ENCODE measurements around the gene ST8SIA4. TPM values are rescaled to one million over a fixed set of nuclear protein-coding genes. Genes with fewer than 3 reads are reported as not detected.

Gene ST8SIA4
- polyA plus RNA-seq, 3 donors = 12.4 to 36.4 (median 30.7) TPM

DNA sequence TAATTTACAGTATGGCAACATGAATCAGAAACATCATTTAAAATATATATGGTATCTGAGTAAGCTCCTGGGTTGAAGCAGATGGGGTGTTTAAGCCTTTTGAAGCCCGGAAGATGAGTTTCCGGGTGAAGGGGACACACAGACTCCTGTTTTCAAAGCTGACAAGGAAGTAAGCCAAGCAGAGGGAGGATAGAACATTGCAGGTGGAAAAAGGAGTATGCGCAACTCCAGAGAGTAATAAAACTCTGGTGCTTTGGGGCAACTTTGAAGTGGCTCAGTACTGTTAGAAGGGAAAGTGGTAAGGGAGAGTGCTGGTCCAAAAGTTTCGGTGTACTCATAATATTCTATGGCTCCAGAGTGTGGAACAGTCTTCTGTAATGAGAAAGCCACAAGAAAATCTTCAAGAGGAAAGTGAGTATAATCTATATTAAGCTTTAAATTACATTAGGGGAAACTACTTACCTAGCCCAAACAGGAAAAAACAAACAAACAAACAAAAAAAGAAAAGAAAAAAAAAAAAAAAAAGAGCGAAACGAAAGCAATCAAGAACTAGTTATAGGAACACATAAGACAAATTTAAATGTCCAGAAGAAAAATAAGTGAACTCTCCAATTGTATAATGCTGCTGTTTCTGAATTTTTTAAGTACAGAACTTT is 2.3 kb upstream of the ST8SIA4 start:
- Mint-ChIP-seq H3K4me1 (peaks cover 30% of the 10 kb centered on the region), H3K4me3 (peak overlapping the region; percentile 0 to 73), H3K36me3 (no peaks in the 10 kb centered on the region), H3K27ac (no peak overlapping the region), H3K27me3 (ENCODE audit: low read depth in 3 of 3) (no peaks in the 10 kb centered on the region), H3K9me3 (no peaks in the 10 kb centered on the region)
- H3K27ac ChIP-seq (ENCODE audit: low read depth in 1 of 2, low read length in 2 of 2) = no peak overlapping the region
- H4K20me1 ChIP-seq (ENCODE audit: insufficient read depth, low read length) = peaks cover 4% of the 10 kb centered on the region
- H3K4me2 ChIP-seq (replicated peaks; ENCODE audit: extremely low read depth, low read length, poor library complexity, severe bottlenecking) = peak overlapping the region; percentile 95
- peak overlapping the region in 1 of 3 experiments; percentile 86 for H3K4me3 ChIP-seq (replicated peaks in 1 of 3; ENCODE audit: low read depth in 2 of 3, low read length in 3 of 3)
- H3K9me3 ChIP-seq (replicated peaks in 1 of 2; ENCODE audit: control insufficient read depth in 1 of 2, insufficient read depth in 1 of 2, low read length in 2 of 2) = no peaks in the 10 kb centered on the region
- intact Hi-C loops (cut with micrococcal nuclease) = loop anchor here in 1 of 2 donors (10.0 kb wide), 1 partner anchor 61 kb away; no protein-coding TSS in a partner anchor
- peak in 1 of 3 donors; percentile 8 for DNase-seq
- TF ChIP-seq, protein P1, sequence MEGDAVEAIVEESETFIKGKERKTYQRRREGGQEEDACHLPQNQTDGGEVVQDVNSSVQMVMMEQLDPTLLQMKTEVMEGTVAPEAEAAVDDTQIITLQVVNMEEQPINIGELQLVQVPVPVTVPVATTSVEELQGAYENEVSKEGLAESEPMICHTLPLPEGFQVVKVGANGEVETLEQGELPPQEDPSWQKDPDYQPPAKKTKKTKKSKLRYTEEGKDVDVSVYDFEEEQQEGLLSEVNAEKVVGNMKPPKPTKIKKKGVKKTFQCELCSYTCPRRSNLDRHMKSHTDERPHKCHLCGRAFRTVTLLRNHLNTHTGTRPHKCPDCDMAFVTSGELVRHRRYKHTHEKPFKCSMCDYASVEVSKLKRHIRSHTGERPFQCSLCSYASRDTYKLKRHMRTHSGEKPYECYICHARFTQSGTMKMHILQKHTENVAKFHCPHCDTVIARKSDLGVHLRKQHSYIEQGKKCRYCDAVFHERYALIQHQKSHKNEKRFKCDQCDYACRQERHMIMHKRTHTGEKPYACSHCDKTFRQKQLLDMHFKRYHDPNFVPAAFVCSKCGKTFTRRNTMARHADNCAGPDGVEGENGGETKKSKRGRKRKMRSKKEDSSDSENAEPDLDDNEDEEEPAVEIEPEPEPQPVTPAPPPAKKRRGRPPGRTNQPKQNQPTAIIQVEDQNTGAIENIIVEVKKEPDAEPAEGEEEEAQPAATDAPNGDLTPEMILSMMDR (IDR thresholded peaks at IDR 0.05) = no peak
- peaks cover 32% of the 10 kb centered on the region for H3K79me2 ChIP-seq (ENCODE audit: insufficient read depth, low read length)
- H3K36me3 ChIP-seq (replicated peaks in 1 of 2; ENCODE audit: control insufficient read depth in 1 of 2, insufficient read depth in 2 of 2, low read length in 2 of 2) = no peaks in the 10 kb centered on the region
- WGBS (ENCODE audit: insufficient coverage) = 43% methylated on average over 2 of the region's 6 CpGs
- no peak overlapping the region for H3K9ac ChIP-seq (ENCODE audit: insufficient read depth, low read length, poor library complexity, severe bottlenecking)
- peaks cover 18 to 24% of the 10 kb centered on the region in 2 donors for H3K4me1 ChIP-seq (ENCODE audit: control insufficient read depth in 1 of 2, insufficient read depth in 2 of 2, low read length in 2 of 2)
- no peaks in the 10 kb centered on the region for H3K27me3 ChIP-seq (ENCODE audit: control insufficient read depth in 2 of 2, insufficient read depth in 2 of 2, low read length in 2 of 2)
- H2AFZ ChIP-seq (ENCODE audit: insufficient read depth, low read depth, low read length, poor library complexity, severe bottlenecking) = peak overlapping the region; percentile 82

GRCh38 chr5:100904259-100904861 is 1.3 kb upstream of the ST8SIA4 start:
- peaks cover 34% of the 10 kb centered on the region for H3K4me1 Mint-ChIP-seq

More at GRCh38 chr5:100904259-100904861, 1.3 kb upstream of the ST8SIA4 start:
- H3K4me2 ChIP-seq (replicated peaks; ENCODE audit: extremely low read depth, low read length, poor library complexity, severe bottlenecking) = peak overlapping the region; percentile 95
- peaks cover 26 to 34% of the 10 kb centered on the region in 2 donors for H3K4me1 ChIP-seq (ENCODE audit: control insufficient read depth in 1 of 2, insufficient read depth in 2 of 2, low read length in 2 of 2)
- H3K36me3 ChIP-seq (replicated peaks in 1 of 2; ENCODE audit: control insufficient read depth in 1 of 2, insufficient read depth in 2 of 2, low read length in 2 of 2) = no peaks in the 10 kb centered on the region
- peak; percentile 20 to 65 (median 61) for DNase-seq
- intact Hi-C loops (cut with micrococcal nuclease) = loop anchor here (5.0 to 10.0 kb wide), 4 partner anchors 60 to 127 kb away; no protein-coding TSS in a partner anchor
- peak overlapping the region; percentile 79 to 96 for H3K27ac ChIP-seq (ENCODE audit: low read depth in 1 of 2, low read length in 2 of 2)
- TF ChIP-seq, protein P1 (IDR thresholded peaks at IDR 0.05) = no peak
- Mint-ChIP-seq H3K27ac (peak overlapping the region; percentile 93 to 99 (median 99)), H3K9me3 (no peaks in the 10 kb centered on the region), H3K4me3 (peak overlapping the region; percentile 90 to 99), H3K36me3 (peaks cover 5 to 6% of the 10 kb centered on the region in 2 donors), H3K27me3 (ENCODE audit: low read depth in 3 of 3) (no peaks in the 10 kb centered on the region)
- no peaks in the 10 kb centered on the region for H3K9me3 ChIP-seq (replicated peaks in 1 of 2; ENCODE audit: control insufficient read depth in 1 of 2, insufficient read depth in 1 of 2, low read length in 2 of 2)
- H3K4me3 ChIP-seq (replicated peaks in 1 of 3; ENCODE audit: low read depth in 2 of 3, low read length in 3 of 3) = peak overlapping the region; percentile 72 to 86 (median 84)
- H3K79me2 ChIP-seq (ENCODE audit: insufficient read depth, low read length) = peaks cover 42% of the 10 kb centered on the region
- 0% methylated on average over 15 of the region's 23 CpGs for WGBS (ENCODE audit: insufficient coverage)
- H2AFZ ChIP-seq (ENCODE audit: insufficient read depth, low read depth, low read length, poor library complexity, severe bottlenecking) = peak overlapping the region; percentile 82
- peaks cover 4% of the 10 kb centered on the region for H4K20me1 ChIP-seq (ENCODE audit: insufficient read depth, low read length)
- H3K9ac ChIP-seq (ENCODE audit: insufficient read depth, low read length, poor library complexity, severe bottlenecking) = peak overlapping the region; percentile 89
- no peaks in the 10 kb centered on the region for H3K27me3 ChIP-seq (ENCODE audit: control insufficient read depth in 2 of 2, insufficient read depth in 2 of 2, low read length in 2 of 2)
